Erythroblast (primary cell): ENCODE measurements around the gene MTMR6.

ENCODE experiments used
- GATA1 ChIP-seq: IDR thresholded peaks from 2 replicates; pipeline ENCODE4 v1.6.1; 2011; ENCODE audit warnings: low read depth, mild to moderate bottlenecking, control low read depth, low read length, moderate library complexity
- POLR2A ChIP-seq: IDR thresholded peaks from 2 replicates; pipeline ENCODE4 v1.6.1; 2011; ENCODE audit warnings: mild to moderate bottlenecking, low read length

- TF ChIP-seq POLR2A = no peak
- TF ChIP-seq GATA1 = no peak
Observed at GRCh38 chr13:25233861-25234260, 53.4 kb downstream of the MTMR6 start.
